GM18520 (cell line): ENCODE results near the gene TANC1.

Source experiments
- ATAC-seq: cut with Tn5 transposase; IDR thresholded peaks from one replicate; pipeline ENCODE4 v1.9.1; 2021; ENCODE audit not compliant: unreplicated experiment

TANC1 gene

DNA sequence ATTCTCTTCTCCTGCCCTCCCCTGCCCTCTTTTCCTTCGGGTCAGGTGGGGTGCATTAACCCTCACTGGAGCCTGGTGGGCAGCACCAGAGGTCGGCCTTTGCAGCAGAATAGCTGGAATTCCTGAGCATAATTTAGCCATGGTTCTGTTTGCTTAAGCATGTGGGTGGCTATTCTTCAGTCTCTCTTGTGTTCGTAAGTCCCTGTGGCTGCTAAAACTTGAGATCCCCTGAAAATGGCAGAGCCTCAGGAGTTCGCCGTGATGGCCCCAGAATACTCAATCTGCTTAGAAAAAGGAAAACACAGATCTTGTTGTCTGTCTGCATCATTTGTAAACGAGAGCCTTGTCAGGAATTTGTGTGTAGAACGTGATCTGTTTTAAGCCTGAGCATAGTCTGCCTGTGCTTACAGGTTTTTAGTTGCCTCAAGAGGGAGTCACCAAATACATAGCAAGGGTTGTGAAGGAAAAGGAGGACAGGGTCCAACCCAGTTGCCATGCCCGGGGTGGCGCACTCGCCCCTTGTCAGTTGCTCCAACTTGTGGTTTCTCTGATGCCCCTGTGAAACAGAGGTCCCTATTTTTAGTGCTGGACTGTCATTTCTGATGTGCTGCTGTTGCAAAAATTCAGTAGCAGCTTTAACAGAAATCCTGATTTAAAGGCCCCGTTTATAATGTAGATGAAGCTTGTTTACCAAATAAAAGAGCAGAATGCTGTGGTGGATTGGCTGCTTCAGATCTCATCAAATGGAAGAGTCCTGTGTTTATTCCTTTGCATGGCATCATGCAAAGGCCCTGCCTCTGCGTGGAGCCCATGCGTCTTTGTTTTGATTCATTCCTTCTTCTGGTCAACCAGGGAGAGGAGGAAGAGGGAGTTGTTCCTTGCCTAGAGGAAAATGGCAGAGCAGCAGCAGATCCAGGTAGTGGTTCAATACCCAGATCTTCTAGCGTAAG is 243.3 kb downstream of the TANC1 start:
- no peak for ATAC-seq

DNA sequence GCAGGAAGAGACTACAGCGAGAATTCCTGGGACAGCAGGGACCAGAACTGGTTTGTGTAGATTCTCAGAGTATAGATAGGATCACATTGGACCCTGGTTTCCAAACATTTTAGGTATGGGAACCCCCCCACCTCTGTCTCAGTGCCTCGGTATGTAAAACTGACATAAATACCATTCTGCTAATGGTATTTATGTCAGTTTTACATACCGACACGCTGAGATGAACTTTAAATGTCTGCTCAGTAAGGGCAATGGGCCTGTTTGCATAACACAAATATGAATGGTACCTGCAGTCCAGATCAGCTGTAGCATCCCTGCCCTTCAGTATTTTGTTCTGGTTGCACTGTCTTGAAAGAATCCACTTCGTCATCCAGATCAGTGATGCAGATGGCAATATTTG is 244.9 kb downstream of the TANC1 start:
- ATAC-seq: no peak

DNA sequence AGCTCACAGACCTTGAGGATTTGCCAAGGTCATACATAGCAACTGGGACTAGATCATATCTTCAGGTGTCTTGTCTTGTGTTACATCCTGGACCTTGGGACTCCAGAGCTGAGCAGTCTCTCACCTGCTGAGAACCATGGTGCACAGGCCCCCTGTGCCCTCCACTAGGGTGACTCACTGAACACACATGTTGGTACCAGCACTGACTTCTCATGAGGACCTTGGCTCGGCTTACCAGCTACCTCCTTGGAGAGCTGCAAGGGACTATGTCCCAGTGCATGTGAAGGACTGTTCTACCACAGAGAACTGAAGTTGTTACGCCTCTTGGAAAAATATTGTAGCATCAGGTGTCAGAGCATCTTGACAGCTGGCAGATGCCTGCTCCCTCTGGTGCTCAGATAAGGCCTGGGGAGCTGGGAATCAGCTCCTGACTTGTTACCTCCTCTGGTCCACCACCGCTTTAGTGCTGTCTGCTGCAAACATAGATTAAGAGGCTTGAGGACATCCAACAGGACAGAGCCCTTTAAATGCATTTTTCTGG is 246.0 kb downstream of the TANC1 start:
- ATAC-seq: no peak

DNA sequence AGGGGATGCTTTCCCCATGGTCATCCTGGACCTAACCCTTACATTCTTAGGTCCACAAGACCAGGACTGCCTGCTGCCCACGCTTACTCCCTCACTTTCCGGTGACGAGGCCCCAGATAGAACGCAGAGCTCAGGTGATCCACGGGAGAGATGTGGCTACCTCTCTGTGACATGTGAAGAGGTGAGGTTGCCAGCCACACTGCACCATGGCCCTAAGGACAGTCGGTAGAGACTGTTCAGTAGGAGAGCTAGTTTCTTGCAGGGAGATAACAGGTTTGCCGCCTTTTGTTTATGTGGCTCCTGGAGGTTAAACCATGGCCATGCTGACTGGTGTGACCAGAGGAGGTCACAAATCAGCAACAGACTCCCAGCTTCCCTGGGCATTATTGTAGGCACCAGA is 246.7 kb downstream of the TANC1 start:
- ATAC-seq: no peak

DNA sequence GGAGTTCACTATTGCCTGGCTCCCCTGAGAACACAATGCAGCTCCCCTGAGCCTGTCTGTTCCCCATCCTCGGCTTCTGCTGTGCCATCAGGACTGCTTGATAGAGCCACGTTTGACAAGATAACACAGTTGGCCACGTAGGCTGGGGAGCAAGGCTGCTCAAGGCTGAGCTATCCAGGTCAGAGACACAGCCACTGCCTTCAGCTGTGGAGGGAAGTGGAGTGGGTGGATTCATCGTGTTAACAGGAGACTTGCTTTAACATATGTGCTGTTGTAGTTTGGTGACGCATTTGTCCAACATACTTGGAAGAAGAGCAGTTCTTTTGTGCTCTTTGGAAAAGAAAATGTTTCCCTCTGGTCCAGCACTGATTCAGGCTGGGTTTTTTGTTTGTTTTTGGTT is 249.2 kb downstream of the TANC1 start:
- ATAC-seq: no peak

DNA sequence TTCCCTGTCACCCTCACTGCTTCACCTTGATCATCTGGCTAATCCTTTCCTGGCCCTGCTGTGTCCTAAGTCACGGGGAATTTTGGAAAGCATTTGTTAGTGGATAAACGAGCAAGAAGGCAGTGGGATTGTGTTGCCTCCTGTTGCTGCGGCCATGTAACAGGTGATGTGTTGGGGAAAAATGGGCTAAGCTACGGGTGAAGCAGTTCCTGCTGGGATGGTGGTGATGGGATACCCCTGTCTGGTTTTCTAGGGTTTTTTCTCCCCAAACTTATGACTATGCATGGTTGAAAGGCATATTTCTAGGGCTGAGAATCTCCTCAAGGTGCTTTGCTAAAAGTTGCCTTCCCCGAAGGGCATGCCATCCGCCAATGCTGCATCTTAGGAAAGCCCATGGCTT is 249.9 kb downstream of the TANC1 start:
- no peak for ATAC-seq

DNA sequence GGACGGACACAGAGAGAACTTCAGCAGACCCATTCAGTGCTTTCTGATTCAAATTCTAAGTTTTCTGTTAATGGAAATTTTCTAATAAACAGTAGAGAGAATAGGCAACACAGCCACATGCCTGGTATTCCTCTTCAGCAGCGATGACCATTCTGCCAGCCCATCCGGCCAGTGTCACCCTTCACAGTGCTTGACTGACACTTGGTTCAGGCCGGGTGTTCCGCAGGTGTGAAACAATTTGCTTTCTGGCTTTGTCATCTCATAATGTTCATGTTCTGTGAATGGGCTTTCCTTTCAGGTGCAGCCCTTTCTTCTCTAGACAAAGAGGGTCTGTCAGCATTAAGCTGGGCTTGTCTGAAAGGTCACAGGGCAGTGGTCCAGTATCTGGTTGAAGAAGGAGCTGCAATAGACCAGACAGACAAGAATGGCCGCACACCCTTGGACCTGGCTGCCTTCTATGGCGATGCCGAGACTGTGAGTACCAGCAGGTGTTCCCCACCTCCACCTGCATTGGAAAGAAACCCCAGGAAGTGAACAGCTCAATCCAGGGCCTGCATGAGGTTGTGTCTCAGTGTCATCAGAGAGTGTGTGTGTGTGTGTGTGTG is 251.1 kb downstream of the TANC1 start:
- no peak for ATAC-seq

DNA sequence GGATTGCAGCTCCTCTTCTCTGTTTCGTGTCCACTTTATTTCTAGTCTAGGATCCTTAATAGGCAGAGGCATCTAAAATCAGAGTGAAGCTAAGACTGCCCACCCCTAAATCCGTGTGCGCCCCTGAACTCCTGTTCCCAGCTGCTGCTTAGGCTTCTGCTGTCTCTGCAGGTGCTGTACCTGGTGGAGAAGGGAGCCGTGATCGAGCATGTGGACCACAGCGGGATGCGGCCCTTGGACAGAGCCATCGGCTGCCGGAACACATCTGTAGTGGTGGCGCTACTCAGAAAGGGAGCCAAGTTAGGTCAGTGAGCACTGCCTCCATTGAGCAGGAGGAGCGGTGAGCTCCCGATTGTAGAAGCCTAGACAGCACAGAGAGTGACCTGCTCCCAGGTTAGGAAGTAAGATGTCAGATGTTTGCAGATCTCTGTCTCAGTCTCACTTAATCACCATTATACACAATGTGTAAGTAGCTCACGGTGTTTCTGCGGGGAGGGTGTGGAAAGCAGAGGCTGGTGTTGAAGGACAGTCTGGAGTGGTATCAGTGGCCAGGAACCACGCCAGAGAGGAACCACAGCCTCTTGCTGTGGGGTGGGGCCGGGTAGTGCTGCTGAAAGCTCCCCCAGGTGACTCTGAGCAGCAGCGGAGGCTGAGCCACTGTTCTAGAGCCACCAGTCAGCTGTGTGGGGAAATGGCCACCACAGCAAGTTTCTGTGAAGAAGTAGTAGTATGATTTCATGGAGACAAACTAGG is 255.8 kb downstream of the TANC1 start:
- ATAC-seq: no peak

DNA sequence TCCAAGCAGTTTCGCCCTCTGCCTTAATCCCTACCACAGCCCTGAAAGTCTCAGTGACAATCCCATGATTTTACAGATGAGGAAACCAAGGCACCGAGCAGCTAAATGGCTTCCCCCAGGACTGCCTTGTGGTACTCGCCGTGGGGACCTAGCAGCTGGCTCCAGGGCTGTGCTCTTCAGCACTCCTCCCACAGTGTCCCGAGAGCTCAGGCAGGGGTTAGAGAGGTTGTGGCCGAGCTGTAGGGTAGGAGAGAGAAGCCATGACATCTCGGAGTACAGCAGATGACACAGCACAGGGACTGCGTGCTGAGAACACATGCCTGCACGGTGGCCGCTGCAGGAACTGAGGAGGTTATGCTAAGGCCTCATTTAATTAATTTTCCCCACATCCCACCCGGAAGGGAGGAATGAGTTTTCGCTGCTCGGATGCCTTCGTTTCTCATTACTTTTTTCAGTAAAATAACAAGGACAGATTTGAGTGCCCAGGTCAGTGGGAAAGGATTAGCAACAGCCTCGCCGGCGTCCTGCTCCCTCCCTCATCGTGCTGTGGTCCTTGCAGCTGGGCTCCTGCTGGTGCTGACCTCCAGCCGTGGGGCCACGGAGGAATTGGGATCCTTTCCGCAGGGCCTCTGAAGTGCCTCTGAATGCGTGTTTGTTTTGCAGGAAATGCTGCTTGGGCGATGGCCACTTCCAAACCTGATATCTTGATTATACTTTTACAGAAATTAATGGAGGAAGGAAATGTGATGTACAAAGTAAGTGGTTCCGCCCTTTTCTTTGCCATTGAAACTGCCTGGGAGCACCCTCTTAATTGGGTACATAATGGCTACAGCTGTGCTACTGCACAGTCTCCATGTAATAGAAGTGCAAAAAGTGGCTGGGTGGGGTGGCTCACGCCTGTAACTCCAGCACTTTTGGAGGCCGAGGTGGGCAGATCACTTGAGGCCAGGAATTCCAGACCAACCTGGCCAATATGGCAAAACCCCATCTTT is 256.9 kb downstream of the TANC1 start:
- ATAC-seq: no peak

DNA sequence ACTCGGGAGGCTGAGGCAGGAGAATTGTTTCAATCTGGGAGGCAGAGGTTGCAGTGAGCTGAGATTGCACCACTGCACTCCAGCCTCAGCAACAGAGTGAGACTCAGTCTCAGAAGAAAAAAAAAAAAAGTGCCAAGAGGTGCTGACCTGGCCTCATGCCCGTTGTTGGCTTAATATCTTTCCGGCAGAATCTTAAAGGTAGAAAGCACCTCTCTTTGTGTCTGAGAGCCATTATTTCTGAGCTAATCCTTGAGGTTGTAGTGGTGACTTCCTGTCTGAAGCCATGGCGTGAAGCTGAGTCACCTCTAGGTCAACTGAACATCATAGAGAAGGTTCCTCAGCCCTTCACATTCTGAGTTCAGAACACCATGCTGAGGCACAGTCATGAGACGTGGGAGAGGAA is 257.6 kb downstream of the TANC1 start:
- ATAC-seq: peak; percentile 66

DNA sequence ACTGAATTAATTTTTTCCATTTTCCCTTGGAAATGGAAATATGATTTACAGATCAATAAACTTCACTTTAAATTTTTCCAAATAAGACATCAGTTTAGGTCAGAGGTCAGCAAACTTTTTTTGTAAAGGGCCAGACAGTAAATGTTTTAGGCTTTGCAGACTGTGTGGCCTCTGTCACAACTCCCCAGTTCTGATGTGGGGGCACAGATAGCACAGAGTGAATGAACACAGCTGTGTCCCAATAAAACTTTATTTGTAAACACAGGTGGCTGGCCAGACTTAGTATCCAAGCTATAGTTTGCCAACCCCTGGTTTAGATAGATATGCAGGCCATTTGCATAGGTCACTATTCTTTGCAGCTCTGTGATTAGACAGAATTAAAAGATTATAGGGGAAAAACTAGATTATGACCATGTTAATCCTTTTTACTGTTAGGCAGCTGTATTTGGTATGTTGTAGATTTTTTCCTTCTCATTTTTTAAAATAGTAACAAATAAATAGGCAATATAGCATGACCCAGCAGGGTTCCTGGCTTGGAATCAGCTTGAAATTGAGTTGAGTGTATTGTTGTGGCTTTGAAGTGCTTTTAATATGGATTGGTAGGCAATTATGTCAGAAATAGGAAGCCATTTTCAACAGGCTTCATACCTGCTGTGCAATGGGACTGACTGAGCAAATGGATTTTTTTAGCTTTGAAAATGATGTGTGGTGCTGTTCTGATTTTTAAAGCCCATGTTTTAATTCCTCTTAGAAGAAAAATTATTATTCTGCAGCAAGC is 258.4 kb downstream of the TANC1 start:
- ATAC-seq: no peak

DNA sequence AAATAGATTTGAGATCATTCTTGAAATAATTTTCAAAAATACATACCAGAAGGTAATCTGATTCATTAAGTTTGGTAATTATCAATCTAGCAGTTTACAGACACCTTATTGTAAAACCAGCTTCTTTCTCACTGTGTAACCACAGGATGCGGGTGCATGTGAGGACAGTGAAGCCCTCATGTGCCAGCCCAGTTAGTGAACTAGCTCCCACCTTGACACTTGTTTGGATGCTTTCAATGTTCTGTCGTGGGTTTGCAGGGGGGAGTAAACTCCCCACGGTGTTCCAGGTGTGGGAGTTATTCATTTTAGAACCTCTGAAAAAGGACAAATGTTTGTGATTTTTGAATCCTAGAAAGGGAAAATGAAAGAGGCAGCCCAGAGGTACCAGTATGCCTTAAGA is 259.0 kb downstream of the TANC1 start:
- ATAC-seq: no peak

DNA sequence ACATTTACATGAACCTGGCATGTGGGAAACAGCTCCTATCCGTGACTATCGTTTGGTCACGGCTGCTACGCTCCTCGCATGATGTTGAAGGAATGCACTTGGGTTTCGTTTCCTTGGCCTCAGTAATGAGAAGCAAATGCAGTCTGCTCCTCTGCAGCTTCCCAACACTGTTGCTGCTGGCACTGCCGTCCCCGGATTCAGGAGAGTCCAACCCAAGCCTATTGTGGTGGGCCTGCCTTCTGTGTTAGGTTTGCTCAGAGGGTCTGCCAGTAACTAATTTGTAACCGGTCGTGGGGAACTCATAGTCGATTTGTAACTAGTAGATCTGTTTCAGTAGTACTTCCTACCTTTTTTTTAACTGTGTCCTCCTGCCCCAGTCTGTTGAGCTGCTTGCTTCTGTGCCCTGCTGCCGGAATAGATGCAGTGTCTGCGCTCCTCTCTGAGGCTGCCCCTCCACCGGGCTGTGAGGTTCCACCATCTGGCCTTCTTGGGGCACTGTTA is 259.7 kb downstream of the TANC1 start:
- no peak for ATAC-seq

DNA sequence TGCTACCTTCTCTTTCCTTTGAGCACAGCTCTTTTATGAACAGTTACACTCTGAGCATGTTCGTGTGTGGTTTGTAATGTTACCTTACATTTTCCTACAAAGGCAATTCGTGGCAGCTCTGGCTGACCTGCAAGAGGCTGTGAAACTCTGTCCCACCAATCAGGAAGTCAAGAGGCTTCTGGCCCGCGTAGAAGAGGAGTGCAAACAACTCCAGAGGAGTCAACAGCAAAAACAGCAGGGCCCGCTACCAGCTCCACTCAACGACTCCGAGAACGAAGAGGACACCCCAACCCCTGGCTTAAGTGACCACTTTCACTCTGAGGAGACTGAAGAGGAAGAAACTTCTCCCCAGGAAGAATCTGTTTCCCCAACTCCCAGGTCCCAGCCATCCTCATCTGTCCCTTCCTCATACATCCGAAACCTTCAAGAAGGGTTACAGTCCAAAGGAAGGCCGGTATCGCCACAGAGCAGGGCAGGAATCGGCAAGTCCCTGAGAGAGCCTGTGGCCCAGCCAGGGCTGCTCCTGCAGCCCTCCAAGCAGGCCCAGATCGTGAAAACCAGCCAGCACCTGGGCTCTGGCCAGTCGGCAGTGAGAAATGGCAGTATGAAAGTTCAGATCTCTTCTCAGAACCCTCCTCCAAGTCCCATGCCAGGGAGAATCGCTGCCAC is 261.2 kb downstream of the TANC1 start:
- no peak for ATAC-seq

DNA sequence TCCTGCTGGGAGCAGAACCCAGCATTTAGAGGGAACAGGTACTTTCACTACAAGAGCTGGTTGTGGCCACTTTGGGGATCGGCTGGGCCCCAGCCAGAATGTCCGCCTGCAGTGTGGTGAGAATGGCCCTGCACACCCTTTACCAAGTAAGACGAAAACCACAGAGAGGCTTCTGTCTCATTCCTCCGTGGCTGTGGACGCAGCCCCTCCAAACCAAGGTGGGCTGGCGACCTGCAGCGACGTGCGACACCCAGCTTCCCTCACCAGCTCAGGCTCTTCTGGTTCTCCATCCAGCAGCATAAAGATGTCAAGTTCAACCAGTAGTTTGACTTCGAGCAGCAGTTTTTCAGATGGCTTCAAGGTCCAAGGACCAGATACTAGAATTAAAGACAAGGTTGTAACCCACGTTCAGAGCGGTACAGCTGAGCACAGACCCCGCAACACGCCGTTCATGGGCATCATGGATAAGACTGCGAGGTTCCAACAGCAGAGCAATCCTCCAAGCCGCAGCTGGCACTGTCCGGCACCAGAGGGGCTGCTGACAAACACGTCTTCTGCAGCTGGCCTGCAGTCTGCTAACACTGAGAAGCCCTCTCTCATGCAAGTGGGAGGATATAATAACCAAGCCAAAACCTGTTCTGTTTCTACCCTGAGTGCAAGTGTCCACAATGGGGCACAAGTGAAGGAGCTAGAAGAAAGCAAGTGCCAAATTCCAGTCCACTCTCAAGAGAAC is 261.9 kb downstream of the TANC1 start:
- no peak for ATAC-seq

DNA sequence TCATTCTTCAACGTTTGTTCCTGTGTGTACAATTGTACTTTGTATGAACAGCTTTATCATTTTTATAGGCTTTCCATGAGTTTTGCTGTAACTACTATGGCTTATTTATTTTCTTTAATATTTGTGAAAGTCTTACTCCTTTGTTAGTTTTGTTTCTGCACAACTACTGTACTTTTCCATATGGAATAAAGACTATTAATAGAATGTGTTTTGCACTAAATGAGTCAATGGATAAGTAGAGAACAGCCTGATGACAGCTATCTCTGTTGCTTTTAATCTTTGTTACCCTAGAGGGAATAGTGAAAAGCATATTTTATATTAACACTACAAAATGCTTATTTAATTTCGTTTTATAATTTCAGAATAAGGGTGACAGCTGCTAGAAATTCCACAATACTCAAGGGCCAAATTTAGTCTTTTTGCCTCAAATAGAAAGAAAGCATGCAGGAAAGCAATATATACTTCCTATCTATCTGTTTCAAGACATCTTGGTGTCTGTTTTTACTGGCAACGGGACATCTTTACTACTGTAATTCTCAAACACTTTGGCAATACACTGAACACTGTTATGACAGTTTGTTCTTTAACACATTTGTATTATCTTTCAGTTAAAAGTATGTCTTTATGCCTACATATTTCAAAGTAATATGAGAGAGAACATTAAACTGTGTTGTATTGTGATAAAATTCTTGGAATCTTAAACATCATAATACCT is 264.2 kb downstream of the TANC1 start:
- ATAC-seq: no peak

DNA sequence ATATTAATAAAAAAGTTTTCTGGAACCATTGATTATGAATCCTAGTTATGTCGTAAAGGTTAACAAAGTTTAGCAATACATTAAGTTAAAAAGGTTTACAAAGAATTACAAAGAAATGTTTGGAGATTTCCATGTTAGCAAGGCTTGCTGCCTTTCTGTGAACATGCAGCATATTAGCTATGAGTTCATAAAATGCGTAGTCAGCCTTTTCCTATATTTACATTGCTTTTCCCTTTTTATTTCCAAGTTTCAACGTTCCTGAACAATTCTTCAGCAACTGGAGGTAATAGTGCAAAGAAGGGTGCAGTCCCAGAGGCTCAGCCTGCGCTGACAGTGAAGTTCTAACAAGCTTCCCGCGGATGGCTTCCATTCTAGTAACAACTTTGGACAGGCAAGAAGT is 266.4 kb downstream of the TANC1 start:
- ATAC-seq: no peak

DNA sequence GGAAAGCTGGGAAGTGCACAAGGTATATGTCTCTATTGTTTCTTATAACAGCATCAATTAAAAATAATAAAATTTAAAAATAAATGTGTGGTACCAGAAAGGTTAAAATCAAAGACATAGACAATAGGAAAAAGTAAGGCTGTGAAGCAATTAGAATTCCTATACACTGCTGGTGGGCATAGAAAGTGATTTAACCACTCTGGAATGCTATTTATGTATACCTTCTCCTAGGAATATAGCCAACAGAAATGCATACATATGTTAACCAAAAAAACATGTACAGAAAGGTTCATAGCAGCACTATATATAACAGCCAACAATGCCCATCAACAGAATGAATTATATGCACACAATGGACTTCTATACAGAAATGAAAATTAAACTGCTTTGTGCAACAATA is 275.1 kb downstream of the TANC1 start:
- no peak for ATAC-seq
